T-helper 17 cell (primary cell): ENCODE measurements around the gene EVX2. TPM values are rescaled to one million over a fixed set of nuclear protein-coding genes. Genes with fewer than 3 reads are reported as not detected.

Experiments
- ATAC-seq: fragments of 150-1000 bp; cut with Tn5 transposase; 2 replicates; pipeline ENCODE4 v1.10.0; 2021; ENCODE audit warnings: mild to moderate bottlenecking, moderate library complexity
- DNase-seq, 3 donors: peaks; one replicate each; pipeline versions ENCODE4 v3.0.0 to v3.0.0-alpha.2; 2020 to 2021
- H3K9me3 ChIP-seq: one replicate; pipeline ENCODE4 v1.7.0; 2013; ENCODE audit warnings: low read length, mild to moderate bottlenecking; ENCODE audit not compliant: control insufficient read depth, poor library complexity, severe bottlenecking
- H3K27ac Mint-ChIP-seq: one replicate; pipeline ENCODE4 v1.8.0; 2022; ENCODE audit warnings: mild to moderate bottlenecking, moderate library complexity, mixed read lengths
- H3K27me3 Mint-ChIP-seq: one replicate; pipeline ENCODE4 v1.8.0; 2022; ENCODE audit warnings: mixed read lengths
- H3K36me3 Mint-ChIP-seq: one replicate; pipeline ENCODE4 v1.8.0; 2022; ENCODE audit warnings: low read depth, mixed read lengths
- H3K4me1 Mint-ChIP-seq: one replicate; pipeline ENCODE4 v1.8.0; 2022; ENCODE audit warnings: mild to moderate bottlenecking, mixed read lengths
- H3K4me3 Mint-ChIP-seq: one replicate; pipeline ENCODE4 v1.8.0; 2022; ENCODE audit warnings: mild to moderate bottlenecking, moderate library complexity, mixed read lengths
- total RNA-seq, 4 donors: library from RNA in 2 of 4; stranded (reverse) in 2 of 4; gene quantifications; one replicate each; pipeline ENCODE4 v1.2.3 and lab custom pipeline; 2022 to 2026

EVX2 gene
- total RNA-seq, 2 donors from 2014 or later = not detected

DNA sequence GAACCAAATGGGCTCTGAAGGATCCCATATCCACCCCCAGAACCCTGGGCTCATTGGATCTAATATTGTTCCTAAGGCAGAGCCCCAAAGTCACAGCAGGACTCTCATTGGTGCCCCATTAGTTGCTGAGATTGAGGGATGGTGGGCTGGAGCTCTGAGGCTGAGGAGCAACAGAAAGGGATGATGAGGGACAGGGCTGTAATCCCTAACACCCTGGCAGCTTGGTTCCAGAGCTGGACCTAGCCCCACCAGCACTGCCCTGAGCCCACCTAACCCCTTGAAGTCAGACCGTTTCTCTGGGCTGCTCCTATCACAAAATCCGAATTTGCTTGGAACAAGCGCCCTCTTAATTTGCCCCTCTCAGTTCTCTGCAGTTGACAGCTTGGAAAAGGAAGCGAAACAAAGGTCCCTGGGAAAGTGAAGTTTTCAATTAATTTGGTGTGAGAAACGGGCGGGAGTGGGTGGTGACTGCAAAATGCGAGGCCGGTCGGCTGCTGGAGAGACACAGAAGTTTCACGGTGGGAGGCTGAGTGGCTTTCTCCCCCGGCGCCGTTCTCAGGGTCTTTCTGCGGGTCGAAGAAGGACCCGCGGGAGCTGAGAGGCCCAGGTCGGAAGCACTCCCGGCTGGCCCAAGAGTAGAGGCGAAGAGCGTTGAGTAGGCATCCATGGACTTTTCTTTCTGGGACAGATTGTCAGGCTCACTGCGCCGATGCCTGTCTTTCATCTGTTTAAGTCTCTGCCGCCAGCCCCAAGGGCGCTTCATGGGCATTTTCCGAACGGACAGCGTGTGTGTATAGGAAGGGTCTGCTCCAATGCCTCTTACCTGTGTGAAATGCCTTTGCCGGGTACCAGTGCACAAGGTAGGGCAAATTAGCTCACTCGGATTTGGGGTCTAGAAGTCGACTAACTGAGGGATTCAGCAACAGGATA lies 7.8 kb upstream of the EVX2 start:
- peaks cover 11% of the 10 kb centered on the region for H3K4me1 Mint-ChIP-seq
- no peak for ATAC-seq

DNA sequence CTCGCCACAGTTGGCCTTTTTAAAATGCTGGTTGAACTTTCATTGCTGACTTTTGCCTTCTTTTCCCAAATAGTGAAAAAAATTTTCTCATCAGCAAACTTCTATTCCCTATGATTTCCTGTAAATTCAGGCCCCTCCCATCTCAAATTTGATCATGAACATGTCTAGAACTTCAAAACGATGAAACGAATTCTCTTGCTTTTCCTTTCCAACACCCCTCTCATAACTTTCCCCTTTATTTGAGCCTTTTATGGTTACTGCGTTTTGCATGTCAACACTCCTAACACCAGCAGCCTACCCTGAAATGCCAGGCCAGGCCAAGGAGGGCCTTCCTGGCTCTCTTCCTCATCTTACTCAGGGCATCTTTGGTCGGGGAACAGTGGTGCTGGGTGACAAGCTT lies 7.1 kb upstream of the EVX2 start:
- H3K4me1 Mint-ChIP-seq = peaks cover 11% of the 10 kb centered on the region
- no peak overlapping the region for H3K4me3 Mint-ChIP-seq
- peaks cover 7% of the 10 kb centered on the region for H3K9me3 ChIP-seq
- H3K27me3 Mint-ChIP-seq = peaks cover 87% of the 10 kb centered on the region
- no peak overlapping the region for H3K27ac Mint-ChIP-seq
- H3K36me3 Mint-ChIP-seq = peaks cover 6% of the 10 kb centered on the region
- DNase-seq (no peak), ATAC-seq (no peak)

More for the DNA sequence above, 7.8 kb upstream of the EVX2 start:
- H3K9me3 ChIP-seq = peaks cover 7% of the 10 kb centered on the region
- Mint-ChIP-seq H3K4me3 (peak overlapping the region; percentile 59), H3K27me3 (peaks cover 85% of the 10 kb centered on the region), H3K36me3 (peaks cover 6% of the 10 kb centered on the region), H3K27ac (peak overlapping the region; percentile 66)
- DNase-seq = no peak

DNA sequence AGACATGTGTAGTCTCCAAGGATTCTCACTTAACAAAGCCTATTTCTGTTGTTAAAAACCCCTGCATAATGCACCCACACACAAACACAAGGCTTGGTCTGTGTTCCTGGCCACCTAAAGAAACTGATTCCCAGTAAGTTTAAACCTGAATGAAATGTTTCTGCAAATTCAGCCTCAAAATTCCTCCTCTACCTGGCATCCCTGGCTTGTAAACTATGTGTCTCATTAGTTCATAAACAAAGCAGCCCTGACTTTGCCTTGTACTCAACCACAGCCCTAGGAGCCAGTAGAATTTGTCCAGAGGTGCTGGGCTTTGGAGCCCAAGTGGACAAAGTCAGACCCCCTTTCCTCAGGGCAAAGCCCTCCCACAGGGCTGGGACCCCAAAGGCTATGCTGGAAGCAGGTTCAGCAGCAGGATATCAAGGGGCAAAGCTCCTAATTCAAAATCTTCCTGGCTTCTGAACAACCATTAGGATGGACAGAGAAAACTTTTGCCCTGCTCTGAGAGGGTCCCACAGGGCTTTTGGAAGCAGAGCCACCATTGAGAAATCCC lies 6.2 kb upstream of the EVX2 start:
- no peak for DNase-seq
- peaks cover 11% of the 10 kb centered on the region for H3K4me1 Mint-ChIP-seq

DNA sequence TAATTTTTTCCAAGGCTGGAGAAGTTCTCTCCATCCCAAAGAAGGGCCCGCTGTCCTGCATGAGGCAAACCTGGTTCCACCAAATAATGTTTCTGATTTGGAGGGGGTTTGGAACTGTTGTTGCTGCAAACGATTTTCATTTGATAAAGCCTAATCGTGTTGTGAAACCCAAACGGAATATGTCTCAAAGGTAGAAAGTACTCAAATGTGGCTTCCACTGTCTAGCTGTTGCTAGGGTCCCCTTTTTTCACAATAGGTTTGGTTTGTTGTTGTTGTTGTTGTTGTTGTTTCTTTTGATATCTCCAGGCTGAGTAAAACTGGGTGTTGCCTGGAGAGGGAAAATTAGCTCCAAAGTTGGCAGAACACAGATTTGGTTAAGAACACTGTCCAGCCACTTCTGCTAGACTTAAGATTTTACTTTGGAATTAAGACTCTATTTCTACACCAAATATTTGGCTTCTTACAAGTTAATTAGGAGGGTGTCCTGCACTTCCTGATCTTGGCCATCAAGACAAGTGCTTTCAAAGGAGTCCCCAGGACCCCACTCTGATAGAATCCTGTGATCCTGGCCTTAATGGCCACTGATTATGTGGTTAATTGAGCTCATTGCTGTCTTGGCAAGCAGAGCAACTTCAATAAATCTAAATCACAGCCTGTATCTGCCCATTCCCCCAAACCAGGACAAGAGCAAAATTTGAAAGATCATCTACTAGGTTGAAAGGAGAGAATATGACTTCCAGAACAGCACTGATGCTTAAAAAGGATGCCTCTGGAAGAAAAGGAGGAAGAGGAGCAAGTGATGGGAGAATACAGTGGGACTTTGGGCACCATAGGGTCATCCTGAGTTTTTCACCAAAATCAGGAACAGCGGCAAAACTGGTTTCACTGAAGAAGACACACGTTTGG lies 5.4 kb upstream of the EVX2 start:
- peaks cover 7% of the 10 kb centered on the region for H3K9me3 ChIP-seq
- peaks cover 85% of the 10 kb centered on the region for H3K27me3 Mint-ChIP-seq
- peaks cover 6% of the 10 kb centered on the region for H3K36me3 Mint-ChIP-seq
- H3K4me3 Mint-ChIP-seq = no peak overlapping the region
- DNase-seq = no peak
- H3K27ac Mint-ChIP-seq = peak overlapping the region; percentile 77
- H3K4me1 Mint-ChIP-seq = peaks cover 11% of the 10 kb centered on the region
- no peak for ATAC-seq

More for the DNA sequence above, 6.2 kb upstream of the EVX2 start:
- Mint-ChIP-seq H3K27me3 (peaks cover 85% of the 10 kb centered on the region), H3K27ac (peak overlapping the region; percentile 77), H3K36me3 (peaks cover 6% of the 10 kb centered on the region), H3K4me3 (no peak overlapping the region)
- H3K9me3 ChIP-seq = peaks cover 7% of the 10 kb centered on the region
- no peak for ATAC-seq

DNA sequence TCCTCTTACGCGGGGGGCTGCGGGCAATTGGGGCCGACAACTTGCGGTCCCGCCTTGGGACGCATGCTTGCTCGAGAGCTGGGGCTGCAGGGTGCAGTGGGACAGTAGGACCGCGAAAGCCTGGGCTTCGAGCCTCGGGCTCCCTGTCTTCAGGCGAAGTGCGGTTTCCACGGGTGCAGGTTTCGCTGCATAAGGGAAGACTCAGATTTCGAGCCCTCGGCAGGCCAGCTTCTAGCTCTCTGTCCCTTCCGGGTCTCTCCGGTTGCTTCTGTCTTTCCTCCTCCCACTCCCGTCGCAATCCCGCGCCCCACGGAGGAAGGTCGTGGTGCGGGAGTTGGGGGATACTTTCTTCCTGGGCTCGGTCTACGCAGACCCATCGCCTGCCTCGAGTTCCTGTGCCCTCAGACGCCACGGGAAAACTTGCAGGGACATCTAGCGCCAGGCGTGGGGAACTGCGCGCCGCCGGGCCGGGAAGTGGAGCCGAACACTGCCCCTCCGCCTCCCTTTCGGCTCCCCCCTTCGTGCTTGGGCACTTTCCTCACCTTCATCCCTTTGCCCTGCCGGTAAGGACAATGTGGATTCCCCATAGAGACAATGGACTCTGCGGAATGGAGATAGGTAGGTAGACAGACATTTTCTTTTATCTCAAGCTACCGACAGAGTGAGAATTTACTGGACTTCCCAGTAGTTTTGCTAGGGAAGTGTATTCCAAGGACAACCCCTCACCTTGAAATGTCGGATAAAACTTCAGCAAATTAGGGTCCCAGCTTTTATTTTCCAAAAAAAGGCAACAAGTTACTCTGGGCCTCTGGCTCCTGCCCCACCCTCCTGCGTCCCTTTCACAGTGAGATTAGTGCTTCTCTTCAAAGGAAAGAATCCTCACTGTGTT lies 4.5 kb upstream of the EVX2 start:
- Mint-ChIP-seq H3K27ac (peak overlapping the region; percentile 57), H3K27me3 (peaks cover 84% of the 10 kb centered on the region), H3K4me3 (peak overlapping the region; percentile 63), H3K4me1 (peaks cover 8% of the 10 kb centered on the region), H3K36me3 (peaks cover 6% of the 10 kb centered on the region)
- no peak for ATAC-seq
- no peak for DNase-seq
- peaks cover 7% of the 10 kb centered on the region for H3K9me3 ChIP-seq

DNA sequence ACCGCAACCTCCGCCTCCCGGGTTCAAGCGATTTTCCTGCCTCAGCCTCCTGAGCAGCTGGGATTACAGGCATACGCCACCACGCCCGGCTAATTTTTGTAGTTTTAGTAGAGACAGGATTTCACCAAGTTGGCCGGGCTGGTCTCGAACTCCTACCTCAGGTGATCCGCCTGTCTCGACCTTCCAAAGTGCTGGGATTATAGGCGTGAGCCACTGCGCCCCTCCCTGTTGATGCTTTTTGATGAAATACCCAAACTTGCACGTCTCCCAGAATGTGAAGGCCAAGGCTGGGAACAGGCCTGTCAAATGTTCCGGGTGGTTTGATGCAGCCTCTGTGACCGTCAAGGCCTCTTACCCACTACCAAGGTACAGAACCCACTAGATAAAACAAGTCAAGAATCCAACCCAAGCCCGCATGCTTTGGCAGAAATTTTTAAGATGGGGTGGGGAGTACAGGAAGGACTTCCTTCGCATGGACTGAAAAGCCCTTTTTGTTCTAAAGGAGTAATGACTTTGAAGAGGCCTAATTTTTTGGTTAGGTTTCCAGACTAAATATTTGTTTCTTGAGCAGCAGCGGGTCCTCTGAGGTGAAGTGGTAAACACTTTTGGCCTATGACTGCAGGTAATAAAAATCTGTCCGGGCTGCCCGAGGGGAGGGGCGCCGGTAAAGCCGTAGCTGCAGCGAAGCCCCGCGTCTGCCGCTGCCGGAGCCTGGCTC lies 3.7 kb upstream of the EVX2 start:
- peaks cover 6% of the 10 kb centered on the region for H3K36me3 Mint-ChIP-seq
- peaks cover 6% of the 10 kb centered on the region for H3K9me3 ChIP-seq
- no peak for DNase-seq
- no peak for ATAC-seq
- peak overlapping the region; percentile 88 for H3K27ac Mint-ChIP-seq
- peak overlapping the region; percentile 63 for H3K4me3 Mint-ChIP-seq
- peaks cover 8% of the 10 kb centered on the region for H3K4me1 Mint-ChIP-seq
- peaks cover 88% of the 10 kb centered on the region for H3K27me3 Mint-ChIP-seq

DNA sequence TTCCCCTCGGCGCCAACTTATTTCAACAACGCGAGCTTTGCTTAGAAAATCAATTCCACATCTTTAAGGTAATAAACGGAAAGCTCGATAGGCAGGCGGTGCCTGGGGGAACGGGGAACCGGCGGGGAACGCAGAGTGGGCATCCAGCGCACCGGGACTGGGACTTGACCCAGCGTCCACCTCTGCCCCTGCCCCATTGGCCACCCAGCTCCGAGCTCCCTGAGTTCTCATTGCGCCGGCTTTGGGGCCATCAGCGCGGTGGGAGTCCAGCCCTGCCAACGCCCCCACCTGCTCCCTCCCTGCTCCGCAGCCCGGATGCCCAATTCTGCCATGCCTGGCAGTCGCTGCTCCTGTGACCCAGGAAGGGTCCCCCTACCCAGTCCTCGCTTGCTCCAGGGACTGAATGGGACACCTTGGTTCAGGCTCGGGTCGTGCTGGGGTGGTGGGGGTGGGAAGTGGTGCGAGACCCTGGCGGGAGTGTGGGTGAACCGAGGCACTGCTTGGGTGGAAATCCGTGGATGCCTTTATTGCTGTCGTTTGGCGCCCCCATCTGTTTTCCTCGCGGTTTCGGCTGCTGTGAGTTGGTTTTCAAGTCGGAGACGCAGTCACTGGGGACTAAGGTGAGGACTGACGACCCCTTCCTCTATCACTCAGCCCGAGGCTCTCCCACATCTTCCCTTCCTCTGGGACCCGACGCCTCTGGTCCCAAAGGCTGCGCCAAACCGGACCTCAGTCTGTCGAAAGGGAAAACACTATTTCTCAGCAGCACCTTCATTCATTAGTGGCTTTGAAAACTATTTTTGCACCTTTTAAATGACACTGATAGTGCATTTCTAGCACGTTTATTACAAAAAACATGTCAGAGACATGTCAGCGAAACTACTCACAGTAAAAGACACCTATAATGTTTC lies 2.4 kb upstream of the EVX2 start:
- DNase-seq = no peak
- no peak for ATAC-seq
- H3K27me3 Mint-ChIP-seq = peaks cover 86% of the 10 kb centered on the region
- H3K36me3 Mint-ChIP-seq = peaks cover 3% of the 10 kb centered on the region
- H3K4me3 Mint-ChIP-seq = peak overlapping the region; percentile 78
- H3K4me1 Mint-ChIP-seq = peaks cover 5% of the 10 kb centered on the region
- peak overlapping the region; percentile 88 for H3K27ac Mint-ChIP-seq
- H3K9me3 ChIP-seq = peaks cover 6% of the 10 kb centered on the region

DNA sequence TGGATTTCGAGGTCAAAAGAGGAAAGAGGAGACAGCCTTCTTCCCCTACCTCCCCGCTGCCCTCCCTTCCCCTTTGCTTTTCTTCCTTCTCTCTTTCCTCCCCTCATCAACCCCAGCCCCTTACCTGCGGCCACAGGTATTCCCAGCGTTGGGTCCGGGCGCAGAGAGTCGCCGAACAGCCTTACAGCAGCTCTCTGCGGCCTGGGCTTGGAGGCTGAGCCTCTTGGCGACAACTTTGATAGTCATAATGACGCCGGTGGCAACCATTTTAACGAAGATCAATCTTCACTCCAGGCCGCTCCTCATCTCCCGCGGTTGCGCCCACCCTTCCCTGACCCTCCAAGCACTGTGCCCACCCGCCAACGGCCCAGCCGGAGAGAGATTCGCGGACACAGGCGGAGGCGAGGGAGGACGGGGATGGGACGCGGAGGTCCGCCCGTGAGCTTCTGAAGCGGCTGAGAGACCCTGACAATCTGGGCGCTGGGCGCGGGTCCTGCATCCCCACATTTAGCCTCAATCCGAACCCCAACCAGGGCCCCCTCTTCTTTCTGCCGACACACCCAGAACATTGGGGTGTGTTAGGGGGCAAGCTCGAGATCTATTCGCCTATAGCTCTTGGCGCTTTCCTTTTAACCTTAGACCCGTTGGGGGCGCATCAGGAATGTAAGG lies 1.5 kb upstream of the EVX2 start:
- peak overlapping the region; percentile 88 for H3K27ac Mint-ChIP-seq
- H3K4me3 Mint-ChIP-seq = peak overlapping the region; percentile 53
- peaks cover 87% of the 10 kb centered on the region for H3K27me3 Mint-ChIP-seq
- DNase-seq (no peak), ATAC-seq (no peak)
- peaks cover 6% of the 10 kb centered on the region for H3K9me3 ChIP-seq
- H3K4me1 Mint-ChIP-seq = peaks cover 5% of the 10 kb centered on the region
- H3K36me3 Mint-ChIP-seq = peaks cover 3% of the 10 kb centered on the region

DNA sequence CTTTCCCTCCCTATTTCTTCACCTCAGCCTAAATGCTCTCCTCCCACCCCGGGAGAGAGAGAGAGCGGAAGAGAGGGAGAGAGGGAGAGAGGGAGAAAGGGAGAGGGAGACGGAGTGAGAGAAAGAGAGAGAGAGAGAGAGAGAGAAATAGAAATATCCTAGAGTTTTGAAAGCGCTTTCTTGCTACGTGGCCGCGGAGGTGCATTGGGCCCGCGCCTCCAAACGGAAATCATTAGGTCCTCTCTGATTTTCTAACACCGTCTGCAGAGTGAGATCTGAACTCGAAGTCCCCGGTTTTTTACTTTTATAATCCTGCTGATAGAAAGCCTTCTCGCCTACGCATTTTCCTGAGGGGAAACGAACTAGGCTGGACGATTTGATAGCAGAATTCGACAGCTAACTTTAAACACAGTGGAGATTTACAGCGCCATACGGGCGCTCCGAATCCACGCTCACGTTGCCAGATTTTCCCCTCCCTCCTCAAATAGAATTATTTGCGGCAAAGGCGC lies 903 bp upstream of the EVX2 start:
- H3K27ac Mint-ChIP-seq = peak overlapping the region; percentile 88
- peaks cover 81% of the 10 kb centered on the region for H3K27me3 Mint-ChIP-seq
- H3K4me3 Mint-ChIP-seq = peak overlapping the region; percentile 47

DNA sequence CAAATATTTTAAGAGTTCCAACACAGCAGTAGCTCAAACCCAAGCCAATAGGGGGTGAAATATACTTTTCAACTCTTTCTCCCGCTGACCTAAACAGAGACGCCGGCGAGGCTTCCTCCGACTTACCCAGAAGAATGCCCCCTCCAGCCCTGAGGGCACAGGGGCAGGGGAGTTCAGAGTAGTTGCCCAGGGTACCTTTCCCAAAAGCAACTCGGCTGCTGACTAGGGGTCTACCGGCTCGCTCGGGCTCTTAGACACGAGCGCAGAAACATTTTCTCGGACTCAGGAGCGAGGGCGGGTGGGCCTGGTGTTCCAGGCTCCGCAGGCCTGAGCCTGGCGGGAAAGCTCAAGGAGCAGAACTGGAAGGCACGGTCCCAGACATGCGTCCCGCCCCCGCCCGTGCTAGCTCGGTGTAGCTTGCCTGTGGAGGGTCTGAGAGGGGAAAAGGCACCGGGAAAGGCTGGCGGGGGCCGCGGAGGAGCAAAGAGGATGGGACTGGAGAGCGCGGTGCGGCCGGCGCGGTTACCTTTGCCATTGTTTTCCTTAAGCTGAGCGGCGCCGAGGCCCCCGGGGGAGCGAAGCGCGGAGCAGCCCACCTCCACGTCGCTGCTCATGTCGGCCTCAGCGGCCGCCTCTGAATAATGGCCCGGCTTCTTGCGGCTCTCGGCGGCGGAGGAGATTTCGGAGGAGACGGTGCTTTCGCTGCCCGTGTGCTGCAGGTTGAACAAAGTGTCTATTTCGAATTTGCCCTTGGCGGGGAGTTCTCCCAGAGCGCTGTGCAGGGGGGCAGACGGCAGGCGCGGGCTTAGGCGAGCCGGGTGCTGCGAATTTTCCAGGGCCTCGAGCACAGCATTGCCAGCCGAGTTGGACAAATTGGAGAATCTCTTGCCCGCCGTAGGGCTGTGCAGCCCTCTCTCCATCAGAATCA lies 674 bp downstream of the EVX2 start:
- DNase-seq (no peak), ATAC-seq (no peak)
- peaks cover 4% of the 10 kb centered on the region for H3K36me3 Mint-ChIP-seq
- peak overlapping the region; percentile 66 for H3K4me3 Mint-ChIP-seq
- peak overlapping the region; percentile 88 for H3K27ac Mint-ChIP-seq
- H3K27me3 Mint-ChIP-seq = peaks cover 81% of the 10 kb centered on the region
- peaks cover 4% of the 10 kb centered on the region for H3K4me1 Mint-ChIP-seq
- H3K9me3 ChIP-seq = peaks cover 12% of the 10 kb centered on the region

More for the DNA sequence above, 903 bp upstream of the EVX2 start:
- peaks cover 5% of the 10 kb centered on the region for H3K4me1 Mint-ChIP-seq
- peaks cover 6% of the 10 kb centered on the region for H3K9me3 ChIP-seq
- peaks cover 3% of the 10 kb centered on the region for H3K36me3 Mint-ChIP-seq
- DNase-seq (no peak), ATAC-seq (no peak)
